NCI-H345 treated with DMSO at 0.1 percent for 48 hours (cell line): ENCODE measurements around the gene WRAP73.

Source experiments
- DNase-seq: peaks from one replicate; lab custom pipeline; 2025; ENCODE audit not compliant: unreplicated experiment; lab: John Stamatoyannopoulos, UW

The WRAP73 gene

GRCh38 chr1:3681898-3682806, 32.2 kb upstream of the WRAP73 start:
- no peak for DNase-seq

GRCh38 chr1:3681231-3681897, 31.5 kb upstream of the WRAP73 start:
- DNase-seq = no peak

GRCh38 chr1:3680488-3681230, 30.8 kb upstream of the WRAP73 start:
- no peak for DNase-seq

GRCh38 chr1:3679799-3680453, 30.0 kb upstream of the WRAP73 start:
- DNase-seq = no peak

GRCh38 chr1:3679098-3679555, 29.2 kb upstream of the WRAP73 start:
- DNase-seq = no peak

- DNase-seq = no peak
Observed at GRCh38 chr1:3678361-3679097, 28.6 kb upstream of the WRAP73 start.

- no peak for DNase-seq
Observed at GRCh38 chr1:3677484-3677883, 27.6 kb upstream of the WRAP73 start.

GRCh38 chr1:3676581-3677470, 26.9 kb upstream of the WRAP73 start:
- DNase-seq = no peak

GRCh38 chr1:3675436-3675835, 25.5 kb upstream of the WRAP73 start:
- no peak for DNase-seq

GRCh38 chr1:3674100-3675094, 24.5 kb upstream of the WRAP73 start:
- DNase-seq = no peak

- DNase-seq = no peak
Observed at GRCh38 chr1:3673381-3674099, 23.6 kb upstream of the WRAP73 start.

- no peak for DNase-seq
Observed at GRCh38 chr1:3672971-3673361, 23.1 kb upstream of the WRAP73 start.

GRCh38 chr1:3672231-3672970, 22.5 kb upstream of the WRAP73 start:
- DNase-seq = no peak

GRCh38 chr1:3671371-3672180, 21.7 kb upstream of the WRAP73 start:
- DNase-seq = peak; percentile 62

- no peak for DNase-seq
Observed at GRCh38 chr1:3670823-3671265, 20.9 kb upstream of the WRAP73 start.

GRCh38 chr1:3669971-3670431, 20.1 kb upstream of the WRAP73 start:
- no peak for DNase-seq
